SK-N-SH treated with all-trans-retinoic acid at 6 μM for 48 hours (cell line): ENCODE measurements around the gene CRYBG3.

ENCODE experiments used
- ATAC-seq: fragments of 200-7000 bp; cut with Tn5 transposase; 3 replicates; pipeline ENCODE4 v1.9.1; 2020; ENCODE audit warnings: mild to moderate bottlenecking, moderate library complexity
- ARNTL ChIP-seq: fragments of 450-650 bp; formaldehyde crosslinking; IDR thresholded peaks from 2 replicates; pipeline ENCODE4 v1.5.0; 2020; ENCODE audit warnings: low read depth, mild to moderate bottlenecking, moderate library complexity, borderline replicate concordance
- BACH2 ChIP-seq: fragments of 250-450 bp; sonication (Bioruptor Pico); IDR thresholded peaks from 2 replicates; pipeline ENCODE4 v1.9.0; 2021; ENCODE audit warnings: mild to moderate bottlenecking, borderline replicate concordance
- CSDC2 ChIP-seq: fragments of 250-450 bp; sonication (Bioruptor Pico); IDR thresholded peaks from 2 replicates; pipeline ENCODE4 v1.5.0; 2020; ENCODE audit warnings: mild to moderate bottlenecking, moderate library complexity
- ESRRG ChIP-seq: fragments of 250-450 bp; sonication (Bioruptor Pico); IDR thresholded peaks from 2 replicates; pipeline ENCODE4 v1.6.1; 2021; ENCODE audit warnings: mild to moderate bottlenecking
- ISL1 ChIP-seq: fragments of 250-450 bp; sonication (Bioruptor Pico); IDR thresholded peaks from 2 replicates; pipeline ENCODE4 v2.1.2; 2022; ENCODE audit warnings: mild to moderate bottlenecking, moderate library complexity
- OSR1 ChIP-seq: fragments of 250-450 bp; sonication (Bioruptor Pico); IDR thresholded peaks from 2 replicates; pipeline ENCODE4 v1.8.0; 2022; ENCODE audit warnings: moderate library complexity, mild to moderate bottlenecking, inconsistent platforms
- PPARA ChIP-seq: fragments of 250-450 bp; sonication (Bioruptor Pico); IDR thresholded peaks from 2 replicates; pipeline ENCODE4 v1.5.0; 2020; ENCODE audit warnings: mild to moderate bottlenecking, borderline replicate concordance
- RARB ChIP-seq: fragments of 250-450 bp; sonication (Bioruptor Pico); IDR thresholded peaks from 2 replicates; pipeline ENCODE4 v1.8.0; 2021; ENCODE audit warnings: mild to moderate bottlenecking, moderate library complexity
- SNAI2 ChIP-seq: fragments of 250-450 bp; sonication (Bioruptor Pico); IDR thresholded peaks from 2 replicates; pipeline ENCODE4 v1.5.0; 2020; ENCODE audit warnings: mild to moderate bottlenecking, moderate library complexity
- TCF4 ChIP-seq: fragments of 250-450 bp; sonication (Bioruptor Pico); IDR thresholded peaks from 2 replicates; pipeline ENCODE4 v1.8.0; 2021; ENCODE audit warnings: mild to moderate bottlenecking, moderate library complexity, borderline replicate concordance
- TOX ChIP-seq: fragments of 250-450 bp; sonication (Bioruptor Pico); IDR thresholded peaks from 2 replicates; pipeline ENCODE4 v1.8.0; 2021; ENCODE audit warnings: mild to moderate bottlenecking, moderate library complexity, borderline replicate concordance
- ZC3H10 ChIP-seq: fragments of 250-450 bp; sonication (Bioruptor Pico); IDR thresholded peaks from 2 replicates; pipeline ENCODE4 v1.5.1; 2021; ENCODE audit warnings: mild to moderate bottlenecking, moderate library complexity
- ZFP3 ChIP-seq: fragments of 250-450 bp; sonication (Bioruptor Pico); IDR thresholded peaks from 2 replicates; pipeline ENCODE4 v1.5.0; 2020; ENCODE audit warnings: mild to moderate bottlenecking, moderate library complexity
- ZFP30 ChIP-seq: fragments of 450-650 bp; formaldehyde crosslinking; IDR thresholded peaks from 2 replicates; pipeline ENCODE4 v1.5.0; 2022; ENCODE audit warnings: mild to moderate bottlenecking, moderate library complexity
- ZNF565 ChIP-seq: fragments of 450-650 bp; formaldehyde crosslinking; conservative IDR thresholded peaks from 2 replicates; pipeline ENCODE4 v1.5.0; 2020; ENCODE audit warnings: low read depth, mild to moderate bottlenecking, moderate library complexity
- ZNF70 ChIP-seq: fragments of 450-650 bp; formaldehyde crosslinking; IDR thresholded peaks from 2 replicates; pipeline ENCODE4 v1.5.0; 2020; ENCODE audit warnings: mild to moderate bottlenecking, moderate library complexity
- ZNF8 ChIP-seq: fragments of 450-650 bp; formaldehyde crosslinking; IDR thresholded peaks from 2 replicates; pipeline ENCODE4 v1.5.0; 2020; ENCODE audit warnings: mild to moderate bottlenecking, moderate library complexity
- TF ChIP-seq, protein P1 (sequence below): fragments of 250-450 bp; sonication (Bioruptor Pico); IDR thresholded peaks from 2 replicates; pipeline ENCODE4 v1.5.1; 2021; ENCODE audit warnings: mild to moderate bottlenecking, moderate library complexity
- TF ChIP-seq, protein P2 (sequence below): fragments of 250-450 bp; sonication (Bioruptor Pico); IDR thresholded peaks from 2 replicates; pipeline ENCODE4 v1.5.1; 2020; ENCODE audit warnings: low read depth, mild to moderate bottlenecking, moderate library complexity
- TF ChIP-seq, protein P3 (sequence below): fragments of 250-450 bp; sonication (Bioruptor Pico); IDR thresholded peaks from 2 replicates; pipeline ENCODE4 v1.8.0; 2021; ENCODE audit warnings: low read depth, mild to moderate bottlenecking, moderate library complexity, borderline replicate concordance
- TF ChIP-seq, protein P4 (sequence below): fragments of 250-450 bp; sonication (Bioruptor Pico); IDR thresholded peaks from 2 replicates; pipeline ENCODE4 v1.8.0; 2020; ENCODE audit warnings: mild to moderate bottlenecking, moderate library complexity, borderline replicate concordance

Gene CRYBG3

DNA sequence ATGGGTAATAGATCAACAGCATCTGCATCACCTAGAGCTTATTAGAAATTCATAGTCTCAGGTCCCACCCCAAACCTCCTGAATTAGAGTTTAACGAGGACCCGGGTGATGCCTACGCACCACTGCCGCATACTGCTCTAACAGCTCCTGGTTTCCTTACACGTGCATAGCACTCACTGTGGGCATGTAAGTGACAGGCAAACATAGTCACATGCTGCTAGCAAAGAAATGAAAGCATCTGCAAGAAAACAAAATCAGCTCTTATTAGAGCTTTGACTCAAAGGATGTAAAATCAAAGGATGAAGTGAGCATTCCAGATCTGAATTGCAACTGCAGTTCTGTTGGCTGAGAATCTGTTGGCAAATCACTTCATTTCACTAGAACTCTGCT lies 169.5 kb downstream of the CRYBG3 start:
- no peak for ATAC-seq
- no peak for TF ChIP-seq OSR1
- TF ChIP-seq ZNF8 (CRISPR knock-in tag), result no peak
- TF ChIP-seq, protein P1, sequence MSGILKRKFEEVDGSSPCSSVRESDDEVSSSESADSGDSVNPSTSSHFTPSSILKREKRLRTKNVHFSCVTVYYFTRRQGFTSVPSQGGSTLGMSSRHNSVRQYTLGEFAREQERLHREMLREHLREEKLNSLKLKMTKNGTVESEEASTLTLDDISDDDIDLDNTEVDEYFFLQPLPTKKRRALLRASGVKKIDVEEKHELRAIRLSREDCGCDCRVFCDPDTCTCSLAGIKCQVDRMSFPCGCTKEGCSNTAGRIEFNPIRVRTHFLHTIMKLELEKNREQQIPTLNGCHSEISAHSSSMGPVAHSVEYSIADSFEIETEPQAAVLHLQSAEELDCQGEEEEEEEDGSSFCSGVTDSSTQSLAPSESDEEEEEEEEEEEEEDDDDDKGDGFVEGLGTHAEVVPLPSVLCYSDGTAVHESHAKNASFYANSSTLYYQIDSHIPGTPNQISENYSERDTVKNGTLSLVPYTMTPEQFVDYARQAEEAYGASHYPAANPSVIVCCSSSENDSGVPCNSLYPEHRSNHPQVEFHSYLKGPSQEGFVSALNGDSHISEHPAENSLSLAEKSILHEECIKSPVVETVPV (CRISPR knock-in tag), result no peak
- no peak for TF ChIP-seq ZC3H10 (CRISPR knock-in tag)
- TF ChIP-seq ZNF565 (CRISPR knock-in tag), result no peak
- TF ChIP-seq, all 23 proteins: peak for 0

DNA sequence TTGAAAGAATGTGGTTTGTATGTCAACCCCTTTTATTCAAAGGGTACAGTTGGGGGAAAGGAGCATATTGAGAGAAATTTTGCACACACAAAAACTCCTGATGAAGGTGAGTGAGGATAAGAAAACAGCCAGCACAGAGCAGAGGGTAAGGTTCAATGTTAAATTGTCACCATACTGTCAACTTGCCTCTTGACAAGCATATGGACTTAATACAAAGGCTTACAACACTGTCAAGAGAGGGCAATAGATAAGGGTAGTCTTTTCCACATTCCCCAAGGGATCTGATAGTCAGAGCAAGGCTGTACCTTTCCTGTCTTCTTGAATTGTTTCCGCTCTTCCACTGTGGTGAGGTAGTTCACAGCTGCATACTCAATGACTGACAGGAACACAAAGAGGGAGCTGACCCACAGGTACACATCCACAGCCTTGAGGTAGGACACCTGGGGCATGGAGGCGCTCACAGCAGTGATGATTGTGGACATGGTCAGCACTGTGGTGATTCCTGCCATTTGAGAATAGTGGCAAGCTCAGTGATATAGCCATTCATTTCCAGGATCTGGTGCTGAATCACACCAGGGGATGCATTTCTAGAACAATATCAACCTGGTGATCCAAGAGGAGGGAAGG lies 170.8 kb downstream of the CRYBG3 start:
- ATAC-seq, result no peak

DNA sequence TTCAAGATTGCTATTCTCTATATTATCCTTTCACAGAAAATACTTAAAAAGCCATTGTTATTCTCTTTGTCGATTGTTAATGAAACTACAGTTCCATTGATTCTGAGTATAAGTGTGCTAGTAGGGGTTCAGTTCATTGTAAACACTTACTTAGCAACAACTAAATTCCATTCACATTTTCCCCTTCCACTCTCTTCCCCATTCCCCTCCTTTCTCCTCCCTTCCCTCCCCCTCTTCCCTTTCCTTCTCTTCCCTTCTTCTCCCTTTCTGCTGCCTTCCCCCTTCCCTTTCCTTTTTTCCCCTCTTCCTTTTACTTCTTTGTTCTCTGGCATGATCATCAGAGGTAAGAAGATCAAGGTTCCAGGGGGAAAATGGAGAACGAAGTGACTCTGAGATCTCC lies 171.7 kb downstream of the CRYBG3 start:
- no peak for TF ChIP-seq BACH2
- no peak for TF ChIP-seq OSR1
- TF ChIP-seq CSDC2 (CRISPR knock-in tag), result no peak
- TF ChIP-seq SNAI2 (CRISPR knock-in tag), result no peak
- TF ChIP-seq ZFP30, result no peak
- TF ChIP-seq RARB (CRISPR knock-in tag), result no peak
- no peak for TF ChIP-seq PPARA (CRISPR knock-in tag)
- TF ChIP-seq ARNTL, result no peak
- TF ChIP-seq, protein P2, sequence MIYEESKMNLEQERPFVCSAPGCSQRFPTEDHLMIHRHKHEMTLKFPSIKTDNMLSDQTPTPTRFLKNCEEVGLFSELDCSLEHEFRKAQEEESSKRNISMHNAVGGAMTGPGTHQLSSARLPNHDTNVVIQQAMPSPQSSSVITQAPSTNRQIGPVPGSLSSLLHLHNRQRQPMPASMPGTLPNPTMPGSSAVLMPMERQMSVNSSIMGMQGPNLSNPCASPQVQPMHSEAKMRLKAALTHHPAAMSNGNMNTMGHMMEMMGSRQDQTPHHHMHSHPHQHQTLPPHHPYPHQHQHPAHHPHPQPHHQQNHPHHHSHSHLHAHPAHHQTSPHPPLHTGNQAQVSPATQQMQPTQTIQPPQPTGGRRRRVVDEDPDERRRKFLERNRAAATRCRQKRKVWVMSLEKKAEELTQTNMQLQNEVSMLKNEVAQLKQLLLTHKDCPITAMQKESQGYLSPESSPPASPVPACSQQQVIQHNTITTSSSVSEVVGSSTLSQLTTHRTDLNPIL (CRISPR knock-in tag), result no peak
- TF ChIP-seq, protein P3, sequence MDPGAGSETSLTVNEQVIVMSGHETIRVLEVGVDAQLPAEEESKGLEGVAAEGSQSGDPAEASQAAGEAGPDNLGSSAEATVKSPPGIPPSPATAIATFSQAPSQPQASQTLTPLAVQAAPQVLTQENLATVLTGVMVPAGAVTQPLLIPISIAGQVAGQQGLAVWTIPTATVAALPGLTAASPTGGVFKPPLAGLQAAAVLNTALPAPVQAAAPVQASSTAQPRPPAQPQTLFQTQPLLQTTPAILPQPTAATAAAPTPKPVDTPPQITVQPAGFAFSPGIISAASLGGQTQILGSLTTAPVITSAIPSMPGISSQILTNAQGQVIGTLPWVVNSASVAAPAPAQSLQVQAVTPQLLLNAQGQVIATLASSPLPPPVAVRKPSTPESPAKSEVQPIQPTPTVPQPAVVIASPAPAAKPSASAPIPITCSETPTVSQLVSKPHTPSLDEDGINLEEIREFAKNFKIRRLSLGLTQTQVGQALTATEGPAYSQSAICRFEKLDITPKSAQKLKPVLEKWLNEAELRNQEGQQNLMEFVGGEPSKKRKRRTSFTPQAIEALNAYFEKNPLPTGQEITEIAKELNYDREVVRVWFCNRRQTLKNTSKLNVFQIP (CRISPR knock-in tag), result no peak
- no peak for TF ChIP-seq TOX (CRISPR knock-in tag)
- no peak for TF ChIP-seq TCF4 (CRISPR knock-in tag)
- TF ChIP-seq, protein P4, sequence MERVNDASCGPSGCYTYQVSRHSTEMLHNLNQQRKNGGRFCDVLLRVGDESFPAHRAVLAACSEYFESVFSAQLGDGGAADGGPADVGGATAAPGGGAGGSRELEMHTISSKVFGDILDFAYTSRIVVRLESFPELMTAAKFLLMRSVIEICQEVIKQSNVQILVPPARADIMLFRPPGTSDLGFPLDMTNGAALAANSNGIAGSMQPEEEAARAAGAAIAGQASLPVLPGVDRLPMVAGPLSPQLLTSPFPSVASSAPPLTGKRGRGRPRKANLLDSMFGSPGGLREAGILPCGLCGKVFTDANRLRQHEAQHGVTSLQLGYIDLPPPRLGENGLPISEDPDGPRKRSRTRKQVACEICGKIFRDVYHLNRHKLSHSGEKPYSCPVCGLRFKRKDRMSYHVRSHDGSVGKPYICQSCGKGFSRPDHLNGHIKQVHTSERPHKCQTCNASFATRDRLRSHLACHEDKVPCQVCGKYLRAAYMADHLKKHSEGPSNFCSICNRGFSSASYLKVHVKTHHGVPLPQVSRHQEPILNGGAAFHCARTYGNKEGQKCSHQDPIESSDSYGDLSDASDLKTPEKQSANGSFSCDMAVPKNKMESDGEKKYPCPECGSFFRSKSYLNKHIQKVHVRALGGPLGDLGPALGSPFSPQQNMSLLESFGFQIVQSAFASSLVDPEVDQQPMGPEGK (CRISPR knock-in tag), result no peak
- no peak for TF ChIP-seq ZFP3 (CRISPR knock-in tag)
- no peak for ATAC-seq

More for the DNA sequence above, 170.8 kb downstream of the CRYBG3 start:
- no peak for TF ChIP-seq SNAI2 (CRISPR knock-in tag)
- TF ChIP-seq ISL1, result no peak
- TF ChIP-seq RARB (CRISPR knock-in tag), result no peak
- TF ChIP-seq PPARA (CRISPR knock-in tag), result no peak
- no peak for TF ChIP-seq BACH2
- TF ChIP-seq, protein P1 (CRISPR knock-in tag), result no peak
- TF ChIP-seq, protein P2 (CRISPR knock-in tag), result no peak
- no peak for TF ChIP-seq ZFP30
- no peak for TF ChIP-seq ARNTL
- no peak for TF ChIP-seq ZC3H10 (CRISPR knock-in tag)
- TF ChIP-seq ZNF70, result no peak
- TF ChIP-seq ESRRG (CRISPR knock-in tag), result no peak
